GM19438 (cell line): Measurements from ENCODE around the gene CEACAM5.
"Not testable (repeated sequence)": the region's sequence is repeated elsewhere in the genome, so short reads cannot be mapped to it uniquely, and the experiment has no call there.

Experiments used
- ATAC-seq: cut with Tn5 transposase; IDR thresholded peaks from one replicate; pipeline ENCODE4 v1.9.1; 2021; ENCODE audit warnings: low read depth; ENCODE audit not compliant: unreplicated experiment

The CEACAM5 gene

GRCh38 chr19:41699968-41700323, 8.5 kb upstream of the CEACAM5 start:
- no peak for ATAC-seq

GRCh38 chr19:41700381-41701195, 7.8 kb upstream of the CEACAM5 start:
- ATAC-seq, result no peak

GRCh38 chr19:41701401-41702075, 6.9 kb upstream of the CEACAM5 start:
- no peak for ATAC-seq

GRCh38 chr19:41702171-41702651, 6.2 kb upstream of the CEACAM5 start:
- ATAC-seq, result no peak

- ATAC-seq, result no peak
Measured at GRCh38 chr19:41703602-41704293, 4.7 kb upstream of the CEACAM5 start.

GRCh38 chr19:41705393-41706174, 2.8 kb upstream of the CEACAM5 start:
- no peak for ATAC-seq

GRCh38 chr19:41706741-41707501, 1.5 kb upstream of the CEACAM5 start:
- ATAC-seq, result no peak

GRCh38 chr19:41707502-41707812, 969 bp upstream of the CEACAM5 start:
- no peak for ATAC-seq

- no peak for ATAC-seq
Measured at GRCh38 chr19:41707871-41708371, 505 bp upstream of the CEACAM5 start.

- not testable (repeated sequence) for ATAC-seq
Measured at GRCh38 chr19:41709516-41709915, 1.1 kb downstream of the CEACAM5 start.

- ATAC-seq, result no peak
Measured at GRCh38 chr19:41709951-41710645, 1.7 kb downstream of the CEACAM5 start.

GRCh38 chr19:41711376-41712261, 3.2 kb downstream of the CEACAM5 start:
- ATAC-seq, result no peak

GRCh38 chr19:41714598-41714997, 6.2 kb downstream of the CEACAM5 start:
- no peak for ATAC-seq

GRCh38 chr19:41718761-41719160, 10.3 kb downstream of the CEACAM5 start:
- no peak for ATAC-seq

- ATAC-seq, result no peak
Measured at GRCh38 chr19:41720103-41720502, 11.7 kb downstream of the CEACAM5 start.

- no peak for ATAC-seq
Measured at GRCh38 chr19:41726493-41726892, 18.1 kb downstream of the CEACAM5 start.

- no peak for ATAC-seq
Measured at GRCh38 chr19:41734156-41734555, 25.7 kb downstream of the CEACAM5 start.

GRCh38 chr19:41734585-41734984, 26.2 kb downstream of the CEACAM5 start:
- ATAC-seq, result no peak
